ENCODE results near the gene FRMD5.

DNA sequence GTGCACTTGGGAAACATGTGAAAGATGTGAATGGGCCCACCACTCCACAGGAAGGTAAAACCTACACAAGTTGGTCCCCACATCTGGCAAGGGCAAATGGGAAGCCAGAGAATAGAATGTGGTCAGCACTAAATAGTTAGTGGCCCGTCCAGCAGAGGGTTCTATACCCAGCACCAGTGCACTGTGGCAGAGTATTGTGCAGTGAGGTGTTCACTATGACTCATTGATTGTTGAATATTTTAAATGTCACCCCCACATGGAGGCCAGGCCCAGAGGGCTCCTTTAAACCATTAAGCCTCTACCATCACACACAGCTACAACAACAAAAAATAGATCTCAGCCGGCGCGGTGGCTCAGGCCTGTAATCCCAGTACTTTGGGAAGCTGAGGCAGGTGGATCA is 11.7 kb downstream of the FRMD5 start:
- TF ChIP-seq, protein P1, sequence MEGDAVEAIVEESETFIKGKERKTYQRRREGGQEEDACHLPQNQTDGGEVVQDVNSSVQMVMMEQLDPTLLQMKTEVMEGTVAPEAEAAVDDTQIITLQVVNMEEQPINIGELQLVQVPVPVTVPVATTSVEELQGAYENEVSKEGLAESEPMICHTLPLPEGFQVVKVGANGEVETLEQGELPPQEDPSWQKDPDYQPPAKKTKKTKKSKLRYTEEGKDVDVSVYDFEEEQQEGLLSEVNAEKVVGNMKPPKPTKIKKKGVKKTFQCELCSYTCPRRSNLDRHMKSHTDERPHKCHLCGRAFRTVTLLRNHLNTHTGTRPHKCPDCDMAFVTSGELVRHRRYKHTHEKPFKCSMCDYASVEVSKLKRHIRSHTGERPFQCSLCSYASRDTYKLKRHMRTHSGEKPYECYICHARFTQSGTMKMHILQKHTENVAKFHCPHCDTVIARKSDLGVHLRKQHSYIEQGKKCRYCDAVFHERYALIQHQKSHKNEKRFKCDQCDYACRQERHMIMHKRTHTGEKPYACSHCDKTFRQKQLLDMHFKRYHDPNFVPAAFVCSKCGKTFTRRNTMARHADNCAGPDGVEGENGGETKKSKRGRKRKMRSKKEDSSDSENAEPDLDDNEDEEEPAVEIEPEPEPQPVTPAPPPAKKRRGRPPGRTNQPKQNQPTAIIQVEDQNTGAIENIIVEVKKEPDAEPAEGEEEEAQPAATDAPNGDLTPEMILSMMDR (IDR thresholded peaks at IDR 0.05; ENCODE audit: borderline replicate concordance, extremely low read depth, low read length, poor library complexity, severe bottlenecking): no peak
- no peak for TF ChIP-seq EZH2 (IDR thresholded peaks at IDR 0.05; ENCODE audit: borderline replicate concordance, low read depth, low read length, severe bottlenecking)
